Mammary epithelial cell (primary cell): ENCODE measurements around the gene ANKRD52.

Experiments
- CTCF ChIP-seq, 2 donors: IDR thresholded peaks in 1 of 2; conservative IDR thresholded peaks in 1 of 2; 2 replicates each; pipeline ENCODE4 v1.5.1; 2011 to 2012; ENCODE audit warnings: inconsistent platforms in 2 of 2, low read length in 2 of 2, mild to moderate bottlenecking in 2 of 2, control low read depth in 1 of 2, low read depth in 1 of 2; ENCODE audit not compliant: insufficient read depth in 1 of 2; ENCODE audit errors: extremely low read depth in 1 of 2
- EZH2 ChIP-seq: IDR thresholded peaks from 2 replicates; pipeline ENCODE4 v1.6.1; 2012; ENCODE audit warnings: low read length, inconsistent platforms, borderline replicate concordance

- TF ChIP-seq CTCF (conservative IDR thresholded peaks at IDR 0.05 in 1 of 2, IDR thresholded peaks at IDR 0.05 in 1 of 2; ENCODE audit: extremely low read depth in 1 of 2, insufficient read depth in 1 of 2, low read depth in 1 of 2, low read length in 2 of 2), result no peak
- no peak for TF ChIP-seq EZH2
These were observed 38.1 kb upstream of the ANKRD52 start for GRCh38 chr12:56296295-56296694.
